Loucy (cell line): ENCODE measurements around the gene BLCAP.
A peak's percentile ranks its signal among the peaks of the same experiment; 100 is the strongest.

Experiments used
- H2AFZ ChIP-seq: fragments of 200-600 bp; sonication (generic); 2 replicates; pipeline ENCODE4 v1.6.0; 2016; ENCODE audit warnings: antibody characterized with exemption, mild to moderate bottlenecking, low read length, moderate library complexity
- H3F3A ChIP-seq: fragments of 200-600 bp; 2 replicates; pipeline ENCODE4 v1.6.0; 2016; ENCODE audit warnings: antibody characterized with exemption, low read depth, mild to moderate bottlenecking
- H3K27me3 ChIP-seq: fragments of 200-600 bp; sonication (generic); 2 replicates; pipeline ENCODE4 v1.6.1; 2014; ENCODE audit warnings: low read length, mild to moderate bottlenecking; ENCODE audit not compliant: insufficient read depth, poor library complexity, severe bottlenecking
- H3K36me3 ChIP-seq: fragments of 200-600 bp; sonication (generic); 2 replicates; pipeline ENCODE4 v1.6.1; 2016; ENCODE audit warnings: low read length; ENCODE audit not compliant: insufficient read depth
- H3K4me1 ChIP-seq: fragments of 200-600 bp; sonication (generic); 2 replicates; pipeline ENCODE4 v1.5.1; 2014; ENCODE audit warnings: low read length, mild to moderate bottlenecking; ENCODE audit not compliant: insufficient read depth, poor library complexity, severe bottlenecking
- H3K4me2 ChIP-seq: fragments of 200-600 bp; sonication (generic); 2 replicates; pipeline ENCODE4 v1.6.0; 2014; ENCODE audit warnings: antibody characterized with exemption, low read length, low read depth, mild to moderate bottlenecking; ENCODE audit not compliant: poor library complexity, severe bottlenecking
- H3K4me3 ChIP-seq: fragments of 200-600 bp; sonication (generic); 2 replicates; pipeline ENCODE4 v1.5.1; 2014; ENCODE audit warnings: low read length, mild to moderate bottlenecking, mixed read lengths; ENCODE audit not compliant: poor library complexity, severe bottlenecking
- H3K79me2 ChIP-seq: fragments of 200-600 bp; sonication (generic); 2 replicates; pipeline ENCODE4 v1.6.1; 2014; ENCODE audit warnings: low read length; ENCODE audit not compliant: insufficient read depth
- H3K9ac ChIP-seq: fragments of 200-600 bp; sonication (generic); 2 replicates; pipeline ENCODE4 v1.6.0; 2014; ENCODE audit warnings: mild to moderate bottlenecking, low read depth, low read length, moderate library complexity; ENCODE audit not compliant: poor library complexity, severe bottlenecking
- H3K9me2 ChIP-seq: fragments of 200-600 bp; sonication (generic); replicated peaks from 2 replicates; pipeline ENCODE4 v1.6.1; 2016; ENCODE audit warnings: low read depth, low read length, mixed read lengths
- H3K9me3 ChIP-seq: fragments of 200-600 bp; sonication (generic); 2 replicates; pipeline ENCODE4 v1.6.1; 2014; ENCODE audit warnings: mild to moderate bottlenecking, antibody characterized with exemption, low read length, low read depth; ENCODE audit not compliant: insufficient read depth
- H4K20me1 ChIP-seq: fragments of 200-600 bp; sonication (generic); 2 replicates; pipeline ENCODE4 v1.6.0; 2014; ENCODE audit warnings: antibody characterized with exemption, low read length, mild to moderate bottlenecking; ENCODE audit not compliant: insufficient read depth, poor library complexity, severe bottlenecking
- EZH2phosphoT487 ChIP-seq: fragments of 200-600 bp; IDR thresholded peaks from 2 replicates; pipeline ENCODE4 v1.6.1; 2018; ENCODE audit warnings: antibody characterized with exemption, mild to moderate bottlenecking, moderate library complexity, borderline replicate concordance
- TF ChIP-seq, protein P1 (sequence below): fragments of 200-600 bp; sonication (generic); conservative IDR thresholded peaks from 2 replicates; pipeline ENCODE4 v1.5.1; 2014; ENCODE audit warnings: mild to moderate bottlenecking, antibody characterized with exemption, low read length

The BLCAP gene

DNA sequence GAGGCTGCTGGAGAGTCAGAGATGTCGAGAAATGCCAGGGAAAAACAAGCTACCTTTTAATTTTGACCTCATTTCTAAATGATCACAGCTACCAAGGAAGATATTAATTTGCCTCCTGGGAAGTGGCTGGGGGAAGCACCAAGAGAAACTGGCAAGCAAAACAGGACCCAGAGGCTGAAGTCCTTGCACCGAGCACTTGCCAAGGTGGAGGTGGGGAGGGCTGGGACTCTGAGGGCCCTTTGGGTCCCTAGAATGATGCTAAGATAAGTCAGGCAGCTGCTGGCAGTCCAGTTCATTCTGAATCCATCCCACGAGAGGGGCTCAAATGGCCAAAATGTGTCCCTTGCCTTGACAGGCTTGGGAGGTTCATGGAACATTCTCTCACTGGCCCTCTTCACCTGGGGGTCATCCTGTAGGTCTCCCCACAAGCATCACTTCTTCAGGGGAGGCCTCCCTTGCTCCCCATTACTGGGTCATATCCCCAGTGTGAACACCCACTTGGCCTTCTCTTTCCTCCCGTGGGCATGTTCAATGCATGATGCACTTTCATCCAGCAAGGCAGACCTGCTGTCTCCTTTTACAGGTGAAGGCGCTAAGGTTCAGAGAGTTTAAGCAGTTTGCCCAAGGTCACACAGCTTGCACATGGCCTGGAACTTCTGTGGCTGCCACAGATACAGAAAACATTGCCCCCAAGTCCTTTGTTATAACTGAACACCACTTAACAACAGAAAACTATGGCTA is 39.1 kb upstream of the BLCAP start:
- Histone ChIP-seq H3K4me3 (peak overlapping the region; percentile 59), H3K4me2 (peak overlapping the region; percentile 79), H3F3A (no peaks in the 10 kb centered on the region), H2AFZ (peak overlapping the region; percentile 83), H3K9me2 (no peaks in the 10 kb centered on the region), H3K4me1 (peaks cover 12% of the 10 kb centered on the region), H4K20me1 (no peaks in the 10 kb centered on the region), H3K9ac (no peak overlapping the region), H3K27me3 (no peaks in the 10 kb centered on the region), H3K79me2 (no peaks in the 10 kb centered on the region), H3K36me3 (no peaks in the 10 kb centered on the region), H3K9me3 (no peaks in the 10 kb centered on the region)
- TF ChIP-seq EZH2phosphoT487, result no peak
- TF ChIP-seq, protein P1, sequence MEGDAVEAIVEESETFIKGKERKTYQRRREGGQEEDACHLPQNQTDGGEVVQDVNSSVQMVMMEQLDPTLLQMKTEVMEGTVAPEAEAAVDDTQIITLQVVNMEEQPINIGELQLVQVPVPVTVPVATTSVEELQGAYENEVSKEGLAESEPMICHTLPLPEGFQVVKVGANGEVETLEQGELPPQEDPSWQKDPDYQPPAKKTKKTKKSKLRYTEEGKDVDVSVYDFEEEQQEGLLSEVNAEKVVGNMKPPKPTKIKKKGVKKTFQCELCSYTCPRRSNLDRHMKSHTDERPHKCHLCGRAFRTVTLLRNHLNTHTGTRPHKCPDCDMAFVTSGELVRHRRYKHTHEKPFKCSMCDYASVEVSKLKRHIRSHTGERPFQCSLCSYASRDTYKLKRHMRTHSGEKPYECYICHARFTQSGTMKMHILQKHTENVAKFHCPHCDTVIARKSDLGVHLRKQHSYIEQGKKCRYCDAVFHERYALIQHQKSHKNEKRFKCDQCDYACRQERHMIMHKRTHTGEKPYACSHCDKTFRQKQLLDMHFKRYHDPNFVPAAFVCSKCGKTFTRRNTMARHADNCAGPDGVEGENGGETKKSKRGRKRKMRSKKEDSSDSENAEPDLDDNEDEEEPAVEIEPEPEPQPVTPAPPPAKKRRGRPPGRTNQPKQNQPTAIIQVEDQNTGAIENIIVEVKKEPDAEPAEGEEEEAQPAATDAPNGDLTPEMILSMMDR, result no peak

DNA sequence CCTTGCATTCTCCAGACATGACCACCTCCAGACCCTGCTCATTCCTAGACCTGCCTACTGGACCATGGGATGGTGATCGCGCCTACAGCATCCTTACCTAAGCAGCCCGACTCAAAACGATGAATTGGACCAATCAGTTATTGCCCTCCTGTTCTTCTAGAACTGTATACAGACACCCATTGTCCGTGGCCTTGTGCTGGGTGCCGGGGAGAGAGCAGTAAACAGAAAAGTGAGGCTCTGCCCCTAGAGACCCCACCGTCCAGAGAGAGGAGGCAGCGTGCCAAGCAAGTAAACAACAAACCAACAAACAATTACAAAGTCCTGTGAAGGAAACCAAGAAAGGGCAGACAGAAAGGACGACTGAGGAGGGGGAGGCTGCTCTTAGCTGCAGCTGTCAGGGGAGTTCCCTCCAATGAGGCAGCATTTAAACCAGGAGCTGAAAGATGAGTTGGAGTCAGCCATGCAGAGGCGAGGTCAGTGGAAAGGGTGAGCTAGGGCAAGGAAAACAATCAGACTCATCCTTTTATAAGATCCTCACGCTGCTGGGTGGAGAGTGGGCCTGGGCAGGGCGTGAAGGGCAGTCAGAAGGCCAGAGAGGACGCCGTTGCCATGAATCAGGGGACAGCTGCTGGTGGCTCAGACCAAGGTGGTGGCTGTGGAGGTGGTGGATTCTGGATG is 37.6 kb upstream of the BLCAP start:
- Histone ChIP-seq H3K4me2 (no peak overlapping the region), H3K9ac (no peak overlapping the region), H3K27me3 (no peaks in the 10 kb centered on the region), H3K79me2 (no peaks in the 10 kb centered on the region), H3K9me3 (no peaks in the 10 kb centered on the region), H2AFZ (no peak overlapping the region), H3K4me1 (peaks cover 12% of the 10 kb centered on the region), H3F3A (no peaks in the 10 kb centered on the region), H4K20me1 (no peaks in the 10 kb centered on the region), H3K4me3 (no peak overlapping the region), H3K36me3 (no peaks in the 10 kb centered on the region), H3K9me2 (no peaks in the 10 kb centered on the region)
- no peak for TF ChIP-seq EZH2phosphoT487
- TF ChIP-seq, protein P1, result no peak

DNA sequence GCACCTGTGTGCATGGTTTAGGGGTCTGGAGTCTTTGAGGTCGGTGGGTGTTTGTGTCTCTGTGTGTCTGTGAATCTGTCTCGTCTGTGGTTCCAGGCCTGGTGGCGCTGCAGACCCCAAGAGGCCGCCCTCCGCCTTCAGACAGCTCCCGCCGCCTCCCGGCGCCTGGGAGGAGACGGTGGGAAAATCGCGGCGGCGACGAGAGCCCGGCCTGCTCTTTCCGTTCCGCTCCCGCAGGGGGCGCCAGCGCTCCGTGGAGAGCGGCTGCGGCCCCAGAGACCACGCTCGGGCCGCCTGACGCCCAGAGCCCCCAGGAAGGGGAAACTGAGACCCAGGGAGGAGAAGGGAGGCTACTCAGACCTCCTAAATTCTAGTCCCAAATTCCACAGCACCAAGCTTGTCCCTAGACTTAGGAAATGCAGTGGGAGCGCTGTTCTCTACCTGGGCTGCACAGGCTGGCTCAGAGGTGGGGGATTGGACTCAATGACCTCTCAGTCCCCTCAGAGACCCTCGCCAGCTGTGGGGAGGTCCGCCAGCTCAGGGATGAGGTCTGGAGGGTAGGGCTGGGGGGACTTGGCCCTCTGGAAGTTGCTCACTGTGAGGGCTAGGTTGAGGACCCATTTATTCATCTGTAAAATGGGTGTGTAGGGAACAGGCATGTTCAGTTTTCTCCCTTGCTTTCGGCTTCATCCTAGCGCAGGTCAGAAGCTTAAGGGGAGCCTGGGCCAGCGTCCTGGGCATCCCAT is 36.9 kb upstream of the BLCAP start:
- no peaks in the 10 kb centered on the region for H3K9me2 ChIP-seq
- H3K79me2 ChIP-seq, result no peaks in the 10 kb centered on the region
- no peak overlapping the region for H3K4me3 ChIP-seq
- no peaks in the 10 kb centered on the region for H3K27me3 ChIP-seq
- peak overlapping the region; percentile 53 for H3K4me2 ChIP-seq
- H3K9ac ChIP-seq, result no peak overlapping the region
- peaks cover 12% of the 10 kb centered on the region for H3K4me1 ChIP-seq
- TF ChIP-seq EZH2phosphoT487, result no peak
- TF ChIP-seq, protein P1, result peak; percentile 83
- H2AFZ ChIP-seq, result no peak overlapping the region; the same call in 1 of the 2 replicates
- no peaks in the 10 kb centered on the region for H3K9me3 ChIP-seq
- no peaks in the 10 kb centered on the region for H3F3A ChIP-seq
- no peaks in the 10 kb centered on the region for H4K20me1 ChIP-seq
- H3K36me3 ChIP-seq, result no peaks in the 10 kb centered on the region
